Uterus (tissue), 2 donors: Measurements from ENCODE around the gene SLC36A1.

Source experiments
- POLR2A ChIP-seq, 2 donors: fragments of 450-650 bp; IDR thresholded peaks; one replicate each; pipeline ENCODE4 v1.6.1; 2016; ENCODE audit warnings: antibody characterized with exemption in 2 of 2, mild to moderate bottlenecking in 1 of 2, moderate library complexity in 1 of 2
- TF ChIP-seq, protein P1 (sequence below), 4 experiments: fragments of 200-600 bp in 2 of 4; fragments of 450-650 bp in 2 of 4; sonication (generic) in 2 of 4; IDR thresholded peaks; one replicate each; pipeline ENCODE4 v1.5.1; 2016 to 2019; ENCODE audit warnings: antibody characterized with exemption in 4 of 4, mild to moderate bottlenecking in 2 of 4, moderate library complexity in 1 of 4

DNA sequence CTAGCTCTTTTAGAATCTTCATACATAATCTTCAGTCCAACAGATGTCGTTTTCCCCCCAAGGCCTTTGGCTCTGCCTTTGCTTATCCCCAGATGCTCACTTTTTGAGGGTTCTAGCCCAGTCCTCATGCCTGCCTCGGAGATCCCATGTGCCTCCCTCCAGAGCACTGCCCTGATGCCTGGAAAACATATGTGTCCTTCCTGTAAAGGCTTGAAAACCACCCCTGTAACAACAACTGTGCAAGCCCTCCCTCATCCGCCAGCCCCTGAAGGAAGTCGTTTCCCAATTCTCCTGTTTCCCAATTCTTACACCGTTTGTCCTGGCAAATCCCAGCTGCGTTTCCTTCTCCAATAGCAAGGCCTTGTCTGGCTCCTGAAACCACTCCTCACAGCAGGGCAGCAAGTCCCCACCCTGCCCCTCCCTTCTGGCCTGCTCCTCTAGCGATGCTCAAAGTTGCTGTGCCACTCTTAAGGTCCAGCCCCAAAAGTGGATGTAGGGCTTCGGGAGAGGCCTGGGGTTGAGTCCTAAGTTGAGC, 52.2 kb downstream of the SLC36A1 start:
- TF ChIP-seq, protein P1, sequence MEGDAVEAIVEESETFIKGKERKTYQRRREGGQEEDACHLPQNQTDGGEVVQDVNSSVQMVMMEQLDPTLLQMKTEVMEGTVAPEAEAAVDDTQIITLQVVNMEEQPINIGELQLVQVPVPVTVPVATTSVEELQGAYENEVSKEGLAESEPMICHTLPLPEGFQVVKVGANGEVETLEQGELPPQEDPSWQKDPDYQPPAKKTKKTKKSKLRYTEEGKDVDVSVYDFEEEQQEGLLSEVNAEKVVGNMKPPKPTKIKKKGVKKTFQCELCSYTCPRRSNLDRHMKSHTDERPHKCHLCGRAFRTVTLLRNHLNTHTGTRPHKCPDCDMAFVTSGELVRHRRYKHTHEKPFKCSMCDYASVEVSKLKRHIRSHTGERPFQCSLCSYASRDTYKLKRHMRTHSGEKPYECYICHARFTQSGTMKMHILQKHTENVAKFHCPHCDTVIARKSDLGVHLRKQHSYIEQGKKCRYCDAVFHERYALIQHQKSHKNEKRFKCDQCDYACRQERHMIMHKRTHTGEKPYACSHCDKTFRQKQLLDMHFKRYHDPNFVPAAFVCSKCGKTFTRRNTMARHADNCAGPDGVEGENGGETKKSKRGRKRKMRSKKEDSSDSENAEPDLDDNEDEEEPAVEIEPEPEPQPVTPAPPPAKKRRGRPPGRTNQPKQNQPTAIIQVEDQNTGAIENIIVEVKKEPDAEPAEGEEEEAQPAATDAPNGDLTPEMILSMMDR (IDR thresholded peaks at IDR 0.05), result no peak
- TF ChIP-seq POLR2A (IDR thresholded peaks at IDR 0.05), result no peak
